ENCODE results near the gene SETBP1. TPM values are rescaled to one million over a fixed set of nuclear protein-coding genes. Genes with fewer than 3 reads are reported as not detected.

The SETBP1 gene
- total RNA-seq, 1 experiment from 2014 or later, result 9.6 TPM

DNA sequence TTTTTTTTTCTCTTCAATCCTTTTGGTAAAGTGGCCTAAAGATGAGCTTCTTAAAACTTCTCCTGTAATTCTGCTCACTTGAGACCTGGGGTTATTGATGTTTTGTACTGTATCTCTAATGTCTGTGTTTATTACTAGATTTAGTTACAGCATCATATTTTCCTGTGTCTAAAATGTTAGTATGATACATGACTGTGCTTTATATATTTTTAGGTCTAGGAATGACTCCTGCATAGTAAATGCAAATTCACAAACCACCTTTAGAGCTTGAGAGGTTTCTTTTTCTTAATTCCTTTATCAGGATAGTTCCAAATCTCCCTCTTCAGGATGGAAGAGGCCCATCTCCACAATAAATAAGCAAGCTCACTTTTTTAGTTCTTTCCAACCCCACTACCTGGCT lies 197.6 kb downstream of the SETBP1 start (continued):
- TF ChIP-seq, protein P1, sequence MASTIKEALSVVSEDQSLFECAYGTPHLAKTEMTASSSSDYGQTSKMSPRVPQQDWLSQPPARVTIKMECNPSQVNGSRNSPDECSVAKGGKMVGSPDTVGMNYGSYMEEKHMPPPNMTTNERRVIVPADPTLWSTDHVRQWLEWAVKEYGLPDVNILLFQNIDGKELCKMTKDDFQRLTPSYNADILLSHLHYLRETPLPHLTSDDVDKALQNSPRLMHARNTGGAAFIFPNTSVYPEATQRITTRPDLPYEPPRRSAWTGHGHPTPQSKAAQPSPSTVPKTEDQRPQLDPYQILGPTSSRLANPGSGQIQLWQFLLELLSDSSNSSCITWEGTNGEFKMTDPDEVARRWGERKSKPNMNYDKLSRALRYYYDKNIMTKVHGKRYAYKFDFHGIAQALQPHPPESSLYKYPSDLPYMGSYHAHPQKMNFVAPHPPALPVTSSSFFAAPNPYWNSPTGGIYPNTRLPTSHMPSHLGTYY (CRISPR knock-in tag; IDR thresholded peaks at IDR 0.05), result no peak
- TF ChIP-seq JAZF1 (CRISPR knock-in tag; IDR thresholded peaks at IDR 0.05) (no peak), SMAD4 (CRISPR knock-in tag; IDR thresholded peaks at IDR 0.05) (no peak), ESRRA (CRISPR knock-in tag; IDR thresholded peaks at IDR 0.05; ENCODE audit: borderline replicate concordance) (no peak)
- TF ChIP-seq, protein P2, sequence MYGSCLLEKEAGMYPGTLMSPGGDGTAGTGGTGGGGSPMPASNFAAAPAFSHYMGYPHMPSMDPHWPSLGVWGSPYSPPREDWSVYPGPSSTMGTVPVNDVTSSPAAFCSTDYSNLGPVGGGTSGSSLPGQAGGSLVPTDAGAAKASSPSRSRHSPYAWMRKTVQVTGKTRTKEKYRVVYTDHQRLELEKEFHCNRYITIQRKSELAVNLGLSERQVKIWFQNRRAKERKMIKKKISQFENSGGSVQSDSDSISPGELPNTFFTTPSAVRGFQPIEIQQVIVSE (CRISPR knock-in tag; IDR thresholded peaks at IDR 0.05; ENCODE audit: borderline replicate concordance), result no peak

DNA sequence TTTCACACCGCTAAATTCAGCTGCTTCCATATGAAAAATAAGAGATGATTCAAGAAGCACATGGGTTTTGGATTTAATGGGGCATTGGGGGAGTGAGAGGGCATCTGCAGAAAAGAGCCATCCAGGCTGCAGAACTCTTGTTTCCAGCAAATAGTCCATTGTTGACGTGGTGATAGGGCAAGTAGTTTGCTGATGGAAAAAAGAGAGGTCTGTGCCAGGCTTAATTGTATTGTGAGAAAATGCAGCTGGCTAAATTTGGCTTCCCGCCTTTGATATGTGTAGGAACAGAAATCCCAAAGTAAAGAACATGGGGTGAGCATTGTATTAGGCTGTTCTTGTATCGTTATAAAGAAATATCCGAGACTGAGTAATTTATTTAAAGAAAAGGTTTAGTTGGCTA lies 199.5 kb downstream of the SETBP1 start:
- ATAC-seq (no peak), DNase-seq (ENCODE audit: low spot score) (no peak)
- Mint-ChIP-seq H3K36me3 (peaks cover 16% of the 10 kb centered on the region), H3K4me3 (no peak overlapping the region), H3K4me1 (peaks cover 16% of the 10 kb centered on the region), H3K27ac (no peak overlapping the region), H3K27me3 (ENCODE audit: low read depth) (no peaks in the 10 kb centered on the region; the same call in 1 of the 2 replicates), H3K9me3 (peaks cover 16% of the 10 kb centered on the region)
- ChIA-PET POLR2A (no interaction called here), CTCF (no interaction called here)
- no peak for TF ChIP-seq ELF4 (CRISPR knock-in tag; IDR thresholded peaks at IDR 0.05; ENCODE audit: low read depth)
- no peak for TF ChIP-seq HMGA2 (CRISPR knock-in tag; IDR thresholded peaks at IDR 0.05)
- no peak for TF ChIP-seq ZNF317 (CRISPR knock-in tag; IDR thresholded peaks at IDR 0.05; ENCODE audit: borderline replicate concordance, low read depth)
- TF ChIP-seq, protein P3, sequence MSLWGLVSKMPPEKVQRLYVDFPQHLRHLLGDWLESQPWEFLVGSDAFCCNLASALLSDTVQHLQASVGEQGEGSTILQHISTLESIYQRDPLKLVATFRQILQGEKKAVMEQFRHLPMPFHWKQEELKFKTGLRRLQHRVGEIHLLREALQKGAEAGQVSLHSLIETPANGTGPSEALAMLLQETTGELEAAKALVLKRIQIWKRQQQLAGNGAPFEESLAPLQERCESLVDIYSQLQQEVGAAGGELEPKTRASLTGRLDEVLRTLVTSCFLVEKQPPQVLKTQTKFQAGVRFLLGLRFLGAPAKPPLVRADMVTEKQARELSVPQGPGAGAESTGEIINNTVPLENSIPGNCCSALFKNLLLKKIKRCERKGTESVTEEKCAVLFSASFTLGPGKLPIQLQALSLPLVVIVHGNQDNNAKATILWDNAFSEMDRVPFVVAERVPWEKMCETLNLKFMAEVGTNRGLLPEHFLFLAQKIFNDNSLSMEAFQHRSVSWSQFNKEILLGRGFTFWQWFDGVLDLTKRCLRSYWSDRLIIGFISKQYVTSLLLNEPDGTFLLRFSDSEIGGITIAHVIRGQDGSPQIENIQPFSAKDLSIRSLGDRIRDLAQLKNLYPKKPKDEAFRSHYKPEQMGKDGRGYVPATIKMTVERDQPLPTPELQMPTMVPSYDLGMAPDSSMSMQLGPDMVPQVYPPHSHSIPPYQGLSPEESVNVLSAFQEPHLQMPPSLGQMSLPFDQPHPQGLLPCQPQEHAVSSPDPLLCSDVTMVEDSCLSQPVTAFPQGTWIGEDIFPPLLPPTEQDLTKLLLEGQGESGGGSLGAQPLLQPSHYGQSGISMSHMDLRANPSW (CRISPR knock-in tag; conservative IDR thresholded peaks at IDR 0.05; ENCODE audit: low read depth), result no peak
- TF ChIP-seq, protein P4, sequence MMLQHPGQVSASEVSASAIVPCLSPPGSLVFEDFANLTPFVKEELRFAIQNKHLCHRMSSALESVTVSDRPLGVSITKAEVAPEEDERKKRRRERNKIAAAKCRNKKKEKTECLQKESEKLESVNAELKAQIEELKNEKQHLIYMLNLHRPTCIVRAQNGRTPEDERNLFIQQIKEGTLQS (CRISPR knock-in tag; conservative IDR thresholded peaks at IDR 0.05), result no peak
- TF ChIP-seq, protein P5, sequence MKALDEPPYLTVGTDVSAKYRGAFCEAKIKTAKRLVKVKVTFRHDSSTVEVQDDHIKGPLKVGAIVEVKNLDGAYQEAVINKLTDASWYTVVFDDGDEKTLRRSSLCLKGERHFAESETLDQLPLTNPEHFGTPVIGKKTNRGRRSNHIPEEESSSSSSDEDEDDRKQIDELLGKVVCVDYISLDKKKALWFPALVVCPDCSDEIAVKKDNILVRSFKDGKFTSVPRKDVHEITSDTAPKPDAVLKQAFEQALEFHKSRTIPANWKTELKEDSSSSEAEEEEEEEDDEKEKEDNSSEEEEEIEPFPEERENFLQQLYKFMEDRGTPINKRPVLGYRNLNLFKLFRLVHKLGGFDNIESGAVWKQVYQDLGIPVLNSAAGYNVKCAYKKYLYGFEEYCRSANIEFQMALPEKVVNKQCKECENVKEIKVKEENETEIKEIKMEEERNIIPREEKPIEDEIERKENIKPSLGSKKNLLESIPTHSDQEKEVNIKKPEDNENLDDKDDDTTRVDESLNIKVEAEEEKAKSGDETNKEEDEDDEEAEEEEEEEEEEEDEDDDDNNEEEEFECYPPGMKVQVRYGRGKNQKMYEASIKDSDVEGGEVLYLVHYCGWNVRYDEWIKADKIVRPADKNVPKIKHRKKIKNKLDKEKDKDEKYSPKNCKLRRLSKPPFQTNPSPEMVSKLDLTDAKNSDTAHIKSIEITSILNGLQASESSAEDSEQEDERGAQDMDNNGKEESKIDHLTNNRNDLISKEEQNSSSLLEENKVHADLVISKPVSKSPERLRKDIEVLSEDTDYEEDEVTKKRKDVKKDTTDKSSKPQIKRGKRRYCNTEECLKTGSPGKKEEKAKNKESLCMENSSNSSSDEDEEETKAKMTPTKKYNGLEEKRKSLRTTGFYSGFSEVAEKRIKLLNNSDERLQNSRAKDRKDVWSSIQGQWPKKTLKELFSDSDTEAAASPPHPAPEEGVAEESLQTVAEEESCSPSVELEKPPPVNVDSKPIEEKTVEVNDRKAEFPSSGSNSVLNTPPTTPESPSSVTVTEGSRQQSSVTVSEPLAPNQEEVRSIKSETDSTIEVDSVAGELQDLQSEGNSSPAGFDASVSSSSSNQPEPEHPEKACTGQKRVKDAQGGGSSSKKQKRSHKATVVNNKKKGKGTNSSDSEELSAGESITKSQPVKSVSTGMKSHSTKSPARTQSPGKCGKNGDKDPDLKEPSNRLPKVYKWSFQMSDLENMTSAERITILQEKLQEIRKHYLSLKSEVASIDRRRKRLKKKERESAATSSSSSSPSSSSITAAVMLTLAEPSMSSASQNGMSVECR (CRISPR knock-in tag; IDR thresholded peaks at IDR 0.05; ENCODE audit: borderline replicate concordance), result no peak
- TF ChIP-seq, protein P6, sequence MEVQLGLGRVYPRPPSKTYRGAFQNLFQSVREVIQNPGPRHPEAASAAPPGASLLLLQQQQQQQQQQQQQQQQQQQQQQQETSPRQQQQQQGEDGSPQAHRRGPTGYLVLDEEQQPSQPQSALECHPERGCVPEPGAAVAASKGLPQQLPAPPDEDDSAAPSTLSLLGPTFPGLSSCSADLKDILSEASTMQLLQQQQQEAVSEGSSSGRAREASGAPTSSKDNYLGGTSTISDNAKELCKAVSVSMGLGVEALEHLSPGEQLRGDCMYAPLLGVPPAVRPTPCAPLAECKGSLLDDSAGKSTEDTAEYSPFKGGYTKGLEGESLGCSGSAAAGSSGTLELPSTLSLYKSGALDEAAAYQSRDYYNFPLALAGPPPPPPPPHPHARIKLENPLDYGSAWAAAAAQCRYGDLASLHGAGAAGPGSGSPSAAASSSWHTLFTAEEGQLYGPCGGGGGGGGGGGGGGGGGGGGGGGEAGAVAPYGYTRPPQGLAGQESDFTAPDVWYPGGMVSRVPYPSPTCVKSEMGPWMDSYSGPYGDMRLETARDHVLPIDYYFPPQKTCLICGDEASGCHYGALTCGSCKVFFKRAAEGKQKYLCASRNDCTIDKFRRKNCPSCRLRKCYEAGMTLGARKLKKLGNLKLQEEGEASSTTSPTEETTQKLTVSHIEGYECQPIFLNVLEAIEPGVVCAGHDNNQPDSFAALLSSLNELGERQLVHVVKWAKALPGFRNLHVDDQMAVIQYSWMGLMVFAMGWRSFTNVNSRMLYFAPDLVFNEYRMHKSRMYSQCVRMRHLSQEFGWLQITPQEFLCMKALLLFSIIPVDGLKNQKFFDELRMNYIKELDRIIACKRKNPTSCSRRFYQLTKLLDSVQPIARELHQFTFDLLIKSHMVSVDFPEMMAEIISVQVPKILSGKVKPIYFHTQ (CRISPR knock-in tag; IDR thresholded peaks at IDR 0.05), result no peak
- TF ChIP-seq FOXJ3 (CRISPR knock-in tag; IDR thresholded peaks at IDR 0.05; ENCODE audit: borderline replicate concordance), result no peak
- TF ChIP-seq ZNF671 (CRISPR knock-in tag; IDR thresholded peaks at IDR 0.05), result no peak
- TF ChIP-seq, protein P7, sequence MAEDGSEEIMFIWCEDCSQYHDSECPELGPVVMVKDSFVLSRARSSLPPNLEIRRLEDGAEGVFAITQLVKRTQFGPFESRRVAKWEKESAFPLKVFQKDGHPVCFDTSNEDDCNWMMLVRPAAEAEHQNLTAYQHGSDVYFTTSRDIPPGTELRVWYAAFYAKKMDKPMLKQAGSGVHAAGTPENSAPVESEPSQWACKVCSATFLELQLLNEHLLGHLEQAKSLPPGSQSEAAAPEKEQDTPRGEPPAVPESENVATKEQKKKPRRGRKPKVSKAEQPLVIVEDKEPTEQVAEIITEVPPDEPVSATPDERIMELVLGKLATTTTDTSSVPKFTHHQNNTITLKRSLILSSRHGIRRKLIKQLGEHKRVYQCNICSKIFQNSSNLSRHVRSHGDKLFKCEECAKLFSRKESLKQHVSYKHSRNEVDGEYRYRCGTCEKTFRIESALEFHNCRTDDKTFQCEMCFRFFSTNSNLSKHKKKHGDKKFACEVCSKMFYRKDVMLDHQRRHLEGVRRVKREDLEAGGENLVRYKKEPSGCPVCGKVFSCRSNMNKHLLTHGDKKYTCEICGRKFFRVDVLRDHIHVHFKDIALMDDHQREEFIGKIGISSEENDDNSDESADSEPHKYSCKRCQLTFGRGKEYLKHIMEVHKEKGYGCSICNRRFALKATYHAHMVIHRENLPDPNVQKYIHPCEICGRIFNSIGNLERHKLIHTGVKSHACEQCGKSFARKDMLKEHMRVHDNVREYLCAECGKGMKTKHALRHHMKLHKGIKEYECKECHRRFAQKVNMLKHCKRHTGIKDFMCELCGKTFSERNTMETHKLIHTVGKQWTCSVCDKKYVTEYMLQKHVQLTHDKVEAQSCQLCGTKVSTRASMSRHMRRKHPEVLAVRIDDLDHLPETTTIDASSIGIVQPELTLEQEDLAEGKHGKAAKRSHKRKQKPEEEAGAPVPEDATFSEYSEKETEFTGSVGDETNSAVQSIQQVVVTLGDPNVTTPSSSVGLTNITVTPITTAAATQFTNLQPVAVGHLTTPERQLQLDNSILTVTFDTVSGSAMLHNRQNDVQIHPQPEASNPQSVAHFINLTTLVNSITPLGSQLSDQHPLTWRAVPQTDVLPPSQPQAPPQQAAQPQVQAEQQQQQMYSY (CRISPR knock-in tag; IDR thresholded peaks at IDR 0.05), result no peak
- TF ChIP-seq, protein P8, sequence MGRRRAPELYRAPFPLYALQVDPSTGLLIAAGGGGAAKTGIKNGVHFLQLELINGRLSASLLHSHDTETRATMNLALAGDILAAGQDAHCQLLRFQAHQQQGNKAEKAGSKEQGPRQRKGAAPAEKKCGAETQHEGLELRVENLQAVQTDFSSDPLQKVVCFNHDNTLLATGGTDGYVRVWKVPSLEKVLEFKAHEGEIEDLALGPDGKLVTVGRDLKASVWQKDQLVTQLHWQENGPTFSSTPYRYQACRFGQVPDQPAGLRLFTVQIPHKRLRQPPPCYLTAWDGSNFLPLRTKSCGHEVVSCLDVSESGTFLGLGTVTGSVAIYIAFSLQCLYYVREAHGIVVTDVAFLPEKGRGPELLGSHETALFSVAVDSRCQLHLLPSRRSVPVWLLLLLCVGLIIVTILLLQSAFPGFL (CRISPR knock-in tag; IDR thresholded peaks at IDR 0.05; ENCODE audit: borderline replicate concordance), result no peak
